CD4-positive, alpha-beta T cell (primary cell): ENCODE measurements around the gene RAB31. TPM values are rescaled to one million over a fixed set of nuclear protein-coding genes. Genes with fewer than 3 reads are reported as not detected.
A peak's percentile ranks its signal among the peaks of the same experiment; 100 is the strongest.

Experiments
- ATAC-seq: fragments of 200-7000 bp; cut with Tn5 transposase; one replicate; pipeline ENCODE4 v1.10.0; 2022; ENCODE audit warnings: mild to moderate bottlenecking; ENCODE audit not compliant: poor library complexity
- CTCF ChIA-PET: fragments of 350-600 bp; sonication (Branson Sonifier 250); formaldehyde crosslinking; loops from one replicate; lab custom pipeline; 2021; ENCODE audit warnings: antibody characterized with exemption, inconsistent platforms; lab: Charles Lee
- POLR2A ChIA-PET: fragments of 350-600 bp; sonication (Branson Sonifier 250); formaldehyde crosslinking; loops from one replicate; lab custom pipeline; 2021; ENCODE audit warnings: antibody characterized with exemption, inconsistent platforms; lab: Charles Lee
- DNase-seq, 14 experiments: peaks; one replicate each; pipeline ENCODE4 v3.0.0-alpha.2; 2013 to 2020; ENCODE audit warnings: mixed read lengths in 2 of 14
- H3K27ac ChIP-seq, 2 donors: one replicate each; pipeline versions ENCODE4 v1.5.1 to v1.7.0; 2013; ENCODE audit warnings: low read length in 2 of 2, low read depth in 1 of 2, mild to moderate bottlenecking in 1 of 2
- H3K27me3 ChIP-seq, 2 experiments: 1 replicate in 1 of 2; 2 replicates in 1 of 2; pipeline versions ENCODE4 v1.6.1 to v1.7.0; 2013; ENCODE audit warnings: low read length in 2 of 2, control low read depth in 1 of 2, mild to moderate bottlenecking in 1 of 2, moderate library complexity in 1 of 2; ENCODE audit not compliant: insufficient read depth in 2 of 2, control insufficient read depth in 1 of 2
- H3K36me3 ChIP-seq: one replicate; pipeline ENCODE4 v1.6.1; 2013; ENCODE audit warnings: low read length, control low read depth; ENCODE audit not compliant: insufficient read depth
- H3K4me1 ChIP-seq: one replicate; pipeline ENCODE4 v1.6.1; 2013; ENCODE audit warnings: low read length, control low read depth; ENCODE audit not compliant: insufficient read depth
- H3K4me3 ChIP-seq: one replicate; pipeline ENCODE4 v1.5.1; 2013; ENCODE audit warnings: mild to moderate bottlenecking, low read length, moderate library complexity
- H3K9me3 ChIP-seq, 2 experiments: 1 replicate in 1 of 2; 2 replicates in 1 of 2; pipeline versions ENCODE4 v1.6.1 to v1.7.0; 2013; ENCODE audit warnings: low read length in 2 of 2, mild to moderate bottlenecking in 2 of 2, control low read depth in 1 of 2, moderate library complexity in 1 of 2; ENCODE audit not compliant: control insufficient read depth in 1 of 2, insufficient read depth in 1 of 2
- H3K27ac Mint-ChIP-seq: one replicate; pipeline ENCODE4 v1.8.0; 2020; ENCODE audit warnings: mixed read lengths
- H3K27me3 Mint-ChIP-seq: one replicate; pipeline ENCODE4 v1.8.0; 2021; ENCODE audit warnings: mixed read lengths
- H3K36me3 Mint-ChIP-seq: one replicate; pipeline ENCODE4 v1.8.0; 2021; ENCODE audit warnings: low read depth, mixed read lengths
- H3K4me1 Mint-ChIP-seq: one replicate; pipeline ENCODE4 v1.8.0; 2021; ENCODE audit warnings: low read depth, mixed read lengths
- H3K4me3 Mint-ChIP-seq: one replicate; pipeline ENCODE4 v1.8.0; 2020; ENCODE audit warnings: mild to moderate bottlenecking, mixed read lengths
- H3K9me3 Mint-ChIP-seq: one replicate; pipeline ENCODE4 v1.8.0; 2020; ENCODE audit warnings: mixed read lengths
- CTCF ChIP-seq: fragments of 200-600 bp; IDR thresholded peaks from one replicate; pipeline ENCODE4 v1.8.0; 2022; ENCODE audit warnings: antibody characterized with exemption, mild to moderate bottlenecking
- intact Hi-C, 2 experiments: fragments of 100-400 bp; cut with DNase I in 1 of 2; cut with micrococcal nuclease in 1 of 2; formaldehyde crosslinking; loops; one replicate each; pipeline versions ENCODE4 v1.15.1 to v1.9.0; 2023 to 2025; cut with DNase I, micrococcal nuclease
- total RNA-seq, 174 experiments: library from RNA in 2 of 174; stranded (reverse) in 2 of 174; gene quantifications; one replicate each; pipeline ENCODE4 v1.2.3 and lab custom pipeline; 2021 to 2026

RAB31 gene
- total RNA-seq, 2 experiments from 2014 or later, result 1.1 to 1.3 TPM

DNA sequence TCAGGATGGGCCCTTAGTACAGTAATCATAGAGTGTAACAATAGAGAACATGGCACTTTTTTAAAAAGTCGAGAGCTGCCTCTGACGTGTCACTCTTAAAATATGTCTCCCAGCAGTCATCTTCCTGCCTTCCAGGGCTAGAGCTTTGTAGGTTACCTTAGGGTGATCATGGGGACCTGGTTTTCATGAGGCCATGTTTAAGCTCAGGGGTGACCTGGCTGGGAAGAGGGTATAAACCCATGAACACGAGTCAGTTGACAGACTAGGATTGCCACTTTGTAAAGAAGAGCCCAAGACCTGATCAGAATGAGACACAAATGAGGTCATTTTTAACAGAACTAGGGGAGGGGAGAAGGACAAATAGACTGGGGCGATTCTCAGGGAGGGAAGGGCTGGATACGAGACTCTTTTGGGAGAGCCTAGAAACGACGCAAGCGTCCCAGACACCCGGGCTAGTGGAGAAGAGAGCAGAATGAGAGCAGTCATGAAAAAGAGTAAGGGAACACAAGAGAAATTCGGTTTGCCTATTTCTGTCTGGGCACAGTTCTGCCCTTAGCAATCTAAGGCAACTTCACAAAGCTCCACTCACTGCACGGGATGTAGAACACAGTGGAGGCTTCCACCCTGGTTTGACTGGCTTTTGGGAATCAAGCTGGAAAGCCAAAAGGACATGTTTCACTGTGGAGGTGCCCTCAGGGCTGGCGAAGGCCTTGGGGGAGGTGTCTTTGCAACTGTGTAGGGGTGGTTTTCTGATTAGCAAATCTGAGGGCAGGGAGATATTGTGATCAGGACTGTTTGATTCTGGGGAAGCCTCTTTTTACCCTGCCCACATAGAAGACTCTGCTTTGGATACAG lies 1.8 kb upstream of the RAB31 start:
- Mint-ChIP-seq H3K4me3 (peak overlapping the region; percentile 4), H3K4me1 (peaks cover 15% of the 10 kb centered on the region), H3K9me3 (no peaks in the 10 kb centered on the region), H3K36me3 (no peaks in the 10 kb centered on the region), H3K27me3 (peaks cover 55% of the 10 kb centered on the region), H3K27ac (no peak overlapping the region)
- intact Hi-C loops, result no loop called here
- Histone ChIP-seq H3K4me3 (no peak overlapping the region), H3K4me1 (peaks cover 15% of the 10 kb centered on the region), H3K27ac (no peak overlapping the region), H3K36me3 (no peaks in the 10 kb centered on the region), H3K9me3 (no peaks in the 10 kb centered on the region), H3K27me3 (peaks cover 33 to 63% of the 10 kb centered on the region in 2 experiments)
- TF ChIP-seq CTCF, result no peak
- ChIA-PET CTCF (no interaction called here), POLR2A (no interaction called here)
- ATAC-seq (no peak), DNase-seq (no peak)

DNA sequence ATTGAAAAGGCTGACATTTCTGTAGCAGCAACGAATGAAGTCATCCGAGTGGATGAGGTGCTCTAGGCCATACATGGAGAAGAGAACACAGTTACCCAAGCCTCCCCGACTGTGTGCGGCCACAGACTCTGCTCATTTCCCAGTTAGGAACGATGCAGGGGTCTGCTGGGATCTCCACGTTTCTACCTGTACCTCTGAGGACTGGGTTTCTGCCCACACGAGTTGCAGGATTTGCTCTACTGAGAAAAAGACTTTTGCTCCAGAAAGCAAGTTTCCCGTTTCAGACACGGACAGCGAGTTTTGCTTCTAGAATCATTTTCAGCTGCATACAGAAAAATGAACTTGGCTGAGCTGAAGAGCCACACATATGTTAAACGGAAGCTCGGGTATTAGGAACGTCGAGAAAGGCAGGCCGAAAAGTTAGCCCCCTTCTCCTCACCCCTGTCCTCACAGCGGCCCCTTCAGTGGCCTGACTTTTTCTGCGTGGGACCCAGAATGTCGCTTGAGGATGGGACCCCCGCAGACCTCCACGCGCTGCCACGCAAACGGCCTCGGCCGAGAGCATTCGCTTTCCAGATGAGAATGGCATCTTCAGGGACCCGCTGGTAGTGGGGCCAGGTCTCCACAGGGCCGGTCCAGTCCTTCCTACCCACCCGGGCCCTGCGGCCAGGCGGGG lies 582 bp upstream of the RAB31 start:
- H3K4me3 ChIP-seq, result peak overlapping the region; percentile 22
- intact Hi-C loops, result no loop called here
- no peak for TF ChIP-seq CTCF
- H3K4me1 ChIP-seq, result peaks cover 15% of the 10 kb centered on the region
- H3K9me3 Mint-ChIP-seq, result no peaks in the 10 kb centered on the region
- no peak for DNase-seq
- no peaks in the 10 kb centered on the region for H3K36me3 ChIP-seq
- H3K27me3 Mint-ChIP-seq, result peaks cover 67% of the 10 kb centered on the region
- H3K27ac ChIP-seq, result no peak overlapping the region
- ChIA-PET CTCF (no interaction called here), POLR2A (no interaction called here)
- H3K4me3 Mint-ChIP-seq, result peak overlapping the region; percentile 45
- H3K36me3 Mint-ChIP-seq, result no peaks in the 10 kb centered on the region
- no peak overlapping the region for H3K27ac Mint-ChIP-seq
- peaks cover 15% of the 10 kb centered on the region for H3K4me1 Mint-ChIP-seq
- no peaks in the 10 kb centered on the region for H3K9me3 ChIP-seq
- ATAC-seq, result no peak
- peaks cover 37 to 75% of the 10 kb centered on the region in 2 experiments for H3K27me3 ChIP-seq

DNA sequence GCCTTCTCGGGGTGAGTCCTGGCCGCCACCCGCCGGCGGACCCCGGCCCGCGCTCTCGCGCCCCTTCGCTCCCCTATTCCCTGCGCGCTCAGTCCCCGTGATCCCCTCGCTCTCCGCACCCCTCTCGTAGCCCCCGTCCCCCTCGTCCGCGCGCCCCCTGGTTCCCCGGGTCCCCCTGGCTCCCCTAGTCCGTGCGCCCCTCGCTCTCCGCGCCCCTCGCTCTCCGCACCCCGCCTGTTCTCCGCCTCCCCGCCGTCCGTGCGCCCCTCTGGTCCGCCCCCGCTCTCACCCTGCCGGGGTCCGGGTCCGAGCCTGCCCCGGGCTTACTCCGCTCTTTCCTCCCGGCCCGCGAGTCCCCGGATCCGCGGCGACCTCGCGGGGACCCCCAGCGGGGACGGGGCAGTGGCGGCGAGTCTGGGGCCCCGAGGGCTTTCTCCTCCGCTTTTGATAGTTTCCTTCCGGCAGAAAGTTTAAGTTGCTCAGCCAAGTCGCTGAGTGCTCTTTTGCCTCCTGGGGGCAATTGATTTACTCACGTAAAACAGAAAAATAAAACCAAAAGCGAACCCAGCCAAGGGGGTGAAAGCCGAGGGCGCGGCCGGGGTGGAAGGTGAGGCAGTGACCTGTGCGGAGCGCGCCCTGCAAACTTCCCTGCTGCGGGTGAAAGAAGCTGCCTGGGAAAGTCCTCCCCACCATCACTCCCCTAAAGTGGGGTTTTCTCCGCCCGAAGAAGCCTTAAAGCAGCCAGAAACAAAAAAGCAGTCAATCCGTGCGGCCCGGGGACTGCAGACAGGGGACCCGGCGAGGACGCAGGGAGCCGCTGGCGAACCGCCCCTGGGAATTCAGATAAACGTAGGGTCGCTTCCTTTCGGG lies 568 bp downstream of the RAB31 start:
- peaks cover 15% of the 10 kb centered on the region for H3K4me1 ChIP-seq
- TF ChIP-seq CTCF, result no peak
- H3K27me3 Mint-ChIP-seq, result peaks cover 76% of the 10 kb centered on the region
- no peak overlapping the region for H3K27ac ChIP-seq
- no peaks in the 10 kb centered on the region for H3K36me3 Mint-ChIP-seq
- ChIA-PET POLR2A (no interaction called here), CTCF (no interaction called here)
- H3K27me3 ChIP-seq, result peaks cover 41 to 82% of the 10 kb centered on the region in 2 experiments
- peak overlapping the region; percentile 37 for H3K4me3 ChIP-seq
- H3K36me3 ChIP-seq, result no peaks in the 10 kb centered on the region
- H3K27ac Mint-ChIP-seq, result no peak overlapping the region
- DNase-seq (peak in 2 of 14 experiments; percentile 26 to 29), ATAC-seq (no peak)
- no peaks in the 10 kb centered on the region for H3K9me3 Mint-ChIP-seq
- peaks cover 15% of the 10 kb centered on the region for H3K4me1 Mint-ChIP-seq
- peak overlapping the region; percentile 67 for H3K4me3 Mint-ChIP-seq
- no peaks in the 10 kb centered on the region for H3K9me3 ChIP-seq
- intact Hi-C loops, result no loop called here
